Trophoblast cell (in vitro differentiated cells and primary cell): Measurements from ENCODE around the gene ALOX12.
A peak's percentile ranks its signal among the peaks of the same experiment; 100 is the strongest.

Experiments
- DNase-seq, 2 donors: peaks; one replicate each; pipeline ENCODE4 v3.0.0-alpha.2; 2016
- H2AFZ ChIP-seq: 2 replicates; pipeline ENCODE4 v1.6.1; 2013; ENCODE audit warnings: low read length, moderate library complexity, mild to moderate bottlenecking; ENCODE audit not compliant: insufficient read depth, poor library complexity
- H2AK5ac ChIP-seq: 2 replicates; pipeline ENCODE4 v1.6.1; 2013; ENCODE audit warnings: mild to moderate bottlenecking, low read length
- H2BK120ac ChIP-seq: 2 replicates; pipeline ENCODE4 v1.6.1; 2013; ENCODE audit warnings: low read length, mild to moderate bottlenecking, moderate library complexity; ENCODE audit not compliant: insufficient read depth, poor library complexity
- H2BK12ac ChIP-seq: 2 replicates; pipeline ENCODE4 v1.6.1; 2013; ENCODE audit warnings: mild to moderate bottlenecking, low read length, moderate library complexity
- H2BK5ac ChIP-seq: 2 replicates; pipeline ENCODE4 v1.6.1; 2013; ENCODE audit warnings: low read length, low read depth, moderate library complexity, mild to moderate bottlenecking; ENCODE audit not compliant: poor library complexity
- H3K14ac ChIP-seq: 2 replicates; pipeline ENCODE4 v1.6.1; 2013; ENCODE audit warnings: mild to moderate bottlenecking, low read length
- H3K18ac ChIP-seq: 2 replicates; pipeline ENCODE4 v1.6.1; 2013; ENCODE audit warnings: mild to moderate bottlenecking, low read length
- H3K23ac ChIP-seq: 2 replicates; pipeline ENCODE4 v1.6.1; 2013; ENCODE audit warnings: low read length
- H3K27ac ChIP-seq: 2 replicates; pipeline ENCODE4 v1.5.1; 2013; ENCODE audit warnings: low read depth, mild to moderate bottlenecking, inconsistent platforms, low read length, moderate library complexity
- H3K27me3 ChIP-seq: 2 replicates; pipeline ENCODE4 v1.6.1; 2013; ENCODE audit warnings: inconsistent platforms, mild to moderate bottlenecking, low read length, moderate library complexity; ENCODE audit not compliant: insufficient read depth
- H3K36me3 ChIP-seq, 2 experiments: 1 replicate in 1 of 2; 2 replicates in 1 of 2; pipeline ENCODE4 v1.6.1; 2013; ENCODE audit warnings: low read length in 2 of 2, mild to moderate bottlenecking in 2 of 2, moderate library complexity in 1 of 2; ENCODE audit not compliant: insufficient read depth in 2 of 2, control insufficient read depth in 1 of 2
- H3K4ac ChIP-seq: 2 replicates; pipeline ENCODE4 v1.6.1; 2013; ENCODE audit warnings: low read depth, mild to moderate bottlenecking, low read length, moderate library complexity
- H3K4me1 ChIP-seq, 2 experiments: 1 replicate in 1 of 2; 2 replicates in 1 of 2; pipeline ENCODE4 v1.6.1; 2013; ENCODE audit warnings: low read length in 2 of 2, mild to moderate bottlenecking in 2 of 2, moderate library complexity in 1 of 2; ENCODE audit not compliant: insufficient read depth in 2 of 2, control insufficient read depth in 1 of 2
- H3K4me2 ChIP-seq: 2 replicates; pipeline ENCODE4 v1.6.1; 2013; ENCODE audit warnings: inconsistent platforms, mild to moderate bottlenecking, low read length, moderate library complexity
- H3K4me3 ChIP-seq: 2 replicates; pipeline ENCODE4 v1.5.1; 2013; ENCODE audit warnings: mild to moderate bottlenecking, low read depth, low read length, inconsistent platforms
- H3K79me1 ChIP-seq: one replicate; pipeline ENCODE4 v1.6.1; 2013; ENCODE audit warnings: low read length
- H3K79me2 ChIP-seq: 2 replicates; pipeline ENCODE4 v1.6.1; 2013; ENCODE audit warnings: low read length, mild to moderate bottlenecking; ENCODE audit not compliant: control insufficient read depth, insufficient read depth, poor library complexity
- H3K9ac ChIP-seq: 2 replicates; pipeline ENCODE4 v1.6.1; 2013; ENCODE audit warnings: mild to moderate bottlenecking, low read length
- H3K9me3 ChIP-seq: 2 replicates; pipeline ENCODE4 v1.6.1; 2013; ENCODE audit warnings: low read depth, mild to moderate bottlenecking, control low read depth, inconsistent platforms, low read length; ENCODE audit not compliant: insufficient read depth
- H4K12ac ChIP-seq: 2 replicates; pipeline ENCODE4 v1.6.1; 2013; ENCODE audit warnings: low read depth, mild to moderate bottlenecking, low read length, moderate library complexity
- H4K8ac ChIP-seq: 2 replicates; pipeline ENCODE4 v1.6.1; 2013; ENCODE audit warnings: low read depth, mild to moderate bottlenecking, low read length, moderate library complexity
- H4K91ac ChIP-seq: one replicate; pipeline ENCODE4 v1.6.1; 2013; ENCODE audit warnings: low read depth, mild to moderate bottlenecking, low read length, moderate library complexity
- WGBS: extraction: QIAGEN DNeasy Blood & Tissue Kit; methylation state at CpG from one replicate; pipeline ENCODE4 v1.1.7; 2013; ENCODE audit warnings: missing lambda C conversion rate; ENCODE audit not compliant: insufficient read length, insufficient coverage; ENCODE audit errors: extremely low coverage; 5-methylcytosine and 5-hydroxymethylcytosine counted together

ALOX12 gene

DNA sequence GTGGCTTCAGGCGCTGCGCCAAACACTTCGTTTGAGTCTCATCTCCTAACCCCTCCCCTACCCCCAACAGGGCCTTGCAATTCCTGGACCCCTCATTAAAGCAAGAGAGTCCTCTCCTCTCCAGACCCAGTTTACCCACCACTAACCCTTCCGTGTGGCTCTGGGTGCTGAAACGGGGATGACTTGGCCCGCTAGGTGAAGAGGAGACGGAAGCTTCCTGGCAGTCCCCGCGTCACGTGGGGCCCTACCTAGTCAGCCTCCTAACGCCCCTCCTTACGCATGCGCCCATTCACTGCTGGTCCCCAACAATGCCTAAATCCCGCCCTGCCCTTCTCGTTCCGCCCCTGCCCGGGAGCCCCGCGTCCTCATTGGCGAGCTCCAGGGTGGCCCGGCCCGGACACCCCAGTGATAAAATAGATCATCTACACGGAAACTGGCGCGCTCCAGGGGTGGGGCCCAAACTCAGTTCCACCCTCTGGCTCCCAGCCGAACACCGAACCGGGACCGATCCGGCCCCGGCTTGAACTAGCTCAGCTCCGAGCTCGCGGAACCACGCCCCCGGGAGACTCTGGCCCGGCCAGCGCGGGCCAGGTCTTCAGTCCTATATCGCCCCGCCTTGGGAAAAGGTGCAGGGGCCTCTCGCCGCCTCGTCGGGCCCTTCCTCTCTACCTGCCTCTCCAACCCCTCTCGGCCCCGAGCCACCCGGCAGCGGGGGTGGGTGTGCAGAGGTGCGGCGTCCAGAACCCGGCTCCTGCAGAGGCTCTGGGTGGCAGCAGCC, 39.9 kb downstream of the ALOX12 start, which contains the start of gene SLC16A13:
Gene SLC16A13 (plus strand): TSS at position 425 of the 778 bp plus-strand sequence. CDS start 368 bp downstream, outside the sequence.
- no CpG with 5 or more reads among the region's 52 CpGs for WGBS
- Histone ChIP-seq H3K36me3 (peaks cover 2 to 3% of the 10 kb centered on the region in 2 experiments), H4K8ac (peak within 1 kb of the TSS; percentile 95), H3K79me2 (peaks cover 8% of the 10 kb centered on the region), H3K23ac (no peak within 1 kb of the TSS), H2BK5ac (peak within 1 kb of the TSS; percentile 62), H3K27me3 (no peaks in the 10 kb centered on the region), H4K91ac (peak within 1 kb of the TSS; percentile 93), H3K18ac (peak within 1 kb of the TSS; percentile 93), H3K27ac (peak within 1 kb of the TSS; percentile 14), H3K4me2 (peak within 1 kb of the TSS; percentile 87), H3K4me1 (peaks cover 9 to 12% of the 10 kb centered on the region in 2 experiments), H3K9me3 (no peaks in the 10 kb centered on the region), H3K79me1 (peaks cover 12% of the 10 kb centered on the region), H3K14ac (peak within 1 kb of the TSS; percentile 86), H3K4me3 (peak within 1 kb of the TSS; percentile 74), H2AFZ (peak within 1 kb of the TSS; percentile 63), H4K12ac (peak within 1 kb of the TSS; percentile 80), H2BK12ac (peak within 1 kb of the TSS; percentile 51), H3K4ac (peak within 1 kb of the TSS; percentile 80), H2AK5ac (peak within 1 kb of the TSS; percentile 64), H2BK120ac (peak within 1 kb of the TSS; percentile 80), H3K9ac (peak within 1 kb of the TSS; percentile 30)
- peak; percentile 69 to 71 for DNase-seq

DNA sequence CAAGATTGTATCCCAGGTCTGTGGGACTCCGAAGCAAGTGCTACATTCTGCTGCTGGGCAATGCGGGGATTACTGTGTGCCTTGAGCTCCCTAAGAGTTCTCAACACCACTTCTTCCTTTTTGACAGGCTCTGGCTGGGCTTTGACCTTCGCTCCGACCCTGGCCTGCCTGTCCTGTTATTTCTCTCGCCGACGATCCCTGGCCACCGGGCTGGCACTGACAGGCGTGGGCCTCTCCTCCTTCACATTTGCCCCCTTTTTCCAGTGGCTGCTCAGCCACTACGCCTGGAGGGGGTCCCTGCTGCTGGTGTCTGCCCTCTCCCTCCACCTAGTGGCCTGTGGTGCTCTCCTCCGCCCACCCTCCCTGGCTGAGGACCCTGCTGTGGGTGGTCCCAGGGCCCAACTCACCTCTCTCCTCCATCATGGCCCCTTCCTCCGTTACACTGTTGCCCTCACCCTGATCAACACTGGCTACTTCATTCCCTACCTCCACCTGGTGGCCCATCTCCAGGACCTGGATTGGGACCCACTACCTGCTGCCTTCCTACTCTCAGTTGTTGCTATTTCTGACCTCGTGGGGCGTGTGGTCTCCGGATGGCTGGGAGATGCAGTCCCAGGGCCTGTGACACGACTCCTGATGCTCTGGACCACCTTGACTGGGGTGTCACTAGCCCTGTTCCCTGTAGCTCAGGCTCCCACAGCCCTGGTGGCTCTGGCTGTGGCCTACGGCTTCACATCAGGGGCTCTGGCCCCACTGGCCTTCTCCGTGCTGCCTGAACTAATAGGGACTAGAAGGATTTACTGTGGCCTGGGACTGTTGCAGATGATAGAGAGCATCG, 42.4 kb downstream of the ALOX12 start:
- Histone ChIP-seq H3K23ac (no peak overlapping the region), H4K12ac (no peak overlapping the region), H4K8ac (no peak overlapping the region)

DNA sequence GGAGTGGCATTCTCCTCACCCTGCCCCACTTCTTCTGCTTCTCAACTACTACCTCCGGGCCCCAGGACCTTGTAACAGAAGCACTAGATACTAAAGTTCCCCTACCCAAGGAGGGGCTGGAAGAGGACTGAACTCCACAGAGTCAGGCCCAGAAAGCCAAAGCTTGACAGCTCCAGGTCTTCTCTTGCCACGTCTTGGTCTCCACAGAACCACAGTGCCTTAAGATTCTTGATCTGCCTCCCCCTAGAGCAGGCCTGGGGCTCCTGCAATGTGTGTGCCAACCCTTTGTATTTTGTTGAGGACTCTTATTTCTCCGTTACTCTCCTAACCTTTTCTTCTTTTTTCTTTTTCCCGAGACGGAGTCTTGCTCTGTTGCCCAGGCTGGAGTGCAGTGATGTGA, 44.0 kb downstream of the ALOX12 start:
- Histone ChIP-seq H4K12ac (no peak overlapping the region), H2AFZ (no peak overlapping the region), H2BK120ac (no peak overlapping the region), H3K14ac (no peak overlapping the region), H3K27ac (no peak overlapping the region), H3K27me3 (peaks cover 28% of the 10 kb centered on the region), H3K79me2 (peaks cover 8% of the 10 kb centered on the region), H2AK5ac (no peak overlapping the region), H3K4me2 (no peak overlapping the region), H4K8ac (no peak overlapping the region), H3K4ac (no peak overlapping the region), H3K18ac (no peak overlapping the region), H3K9ac (no peak overlapping the region), H3K36me3 (peaks cover 2 to 3% of the 10 kb centered on the region in 2 experiments), H3K9me3 (peaks cover 9% of the 10 kb centered on the region), H3K79me1 (peaks cover 12% of the 10 kb centered on the region), H4K91ac (no peak overlapping the region), H3K4me3 (no peak overlapping the region), H3K4me1 (peaks cover 20 to 36% of the 10 kb centered on the region in 2 experiments), H3K23ac (no peak overlapping the region), H2BK5ac (no peak overlapping the region), H2BK12ac (no peak overlapping the region)
- WGBS: no CpG with 5 or more reads among the region's 5 CpGs
- DNase-seq: no peak

More for the DNA sequence above, 42.4 kb downstream of the ALOX12 start:
- no peak overlapping the region for H4K91ac ChIP-seq
- H2AK5ac ChIP-seq: no peak overlapping the region
- peaks cover 2 to 3% of the 10 kb centered on the region in 2 experiments for H3K36me3 ChIP-seq
- H2BK12ac ChIP-seq: no peak overlapping the region
- H3K18ac ChIP-seq: no peak overlapping the region
- peaks cover 12% of the 10 kb centered on the region for H3K79me1 ChIP-seq
- H3K4me2 ChIP-seq: no peak overlapping the region
- no peak overlapping the region for H2BK120ac ChIP-seq
- no peak overlapping the region for H3K4ac ChIP-seq
- H3K79me2 ChIP-seq: peaks cover 8% of the 10 kb centered on the region
- no peak overlapping the region for H2BK5ac ChIP-seq
- H3K14ac ChIP-seq: no peak overlapping the region
- H3K27me3 ChIP-seq: peaks cover 17% of the 10 kb centered on the region
- peaks cover 15 to 29% of the 10 kb centered on the region in 2 experiments for H3K4me1 ChIP-seq
- no peak overlapping the region for H3K4me3 ChIP-seq
- H3K9me3 ChIP-seq: peaks cover 6% of the 10 kb centered on the region
- no peak overlapping the region for H2AFZ ChIP-seq
- H3K9ac ChIP-seq: no peak overlapping the region
- no CpG with 5 or more reads among the region's 19 CpGs for WGBS
- DNase-seq: no peak
- no peak overlapping the region for H3K27ac ChIP-seq

DNA sequence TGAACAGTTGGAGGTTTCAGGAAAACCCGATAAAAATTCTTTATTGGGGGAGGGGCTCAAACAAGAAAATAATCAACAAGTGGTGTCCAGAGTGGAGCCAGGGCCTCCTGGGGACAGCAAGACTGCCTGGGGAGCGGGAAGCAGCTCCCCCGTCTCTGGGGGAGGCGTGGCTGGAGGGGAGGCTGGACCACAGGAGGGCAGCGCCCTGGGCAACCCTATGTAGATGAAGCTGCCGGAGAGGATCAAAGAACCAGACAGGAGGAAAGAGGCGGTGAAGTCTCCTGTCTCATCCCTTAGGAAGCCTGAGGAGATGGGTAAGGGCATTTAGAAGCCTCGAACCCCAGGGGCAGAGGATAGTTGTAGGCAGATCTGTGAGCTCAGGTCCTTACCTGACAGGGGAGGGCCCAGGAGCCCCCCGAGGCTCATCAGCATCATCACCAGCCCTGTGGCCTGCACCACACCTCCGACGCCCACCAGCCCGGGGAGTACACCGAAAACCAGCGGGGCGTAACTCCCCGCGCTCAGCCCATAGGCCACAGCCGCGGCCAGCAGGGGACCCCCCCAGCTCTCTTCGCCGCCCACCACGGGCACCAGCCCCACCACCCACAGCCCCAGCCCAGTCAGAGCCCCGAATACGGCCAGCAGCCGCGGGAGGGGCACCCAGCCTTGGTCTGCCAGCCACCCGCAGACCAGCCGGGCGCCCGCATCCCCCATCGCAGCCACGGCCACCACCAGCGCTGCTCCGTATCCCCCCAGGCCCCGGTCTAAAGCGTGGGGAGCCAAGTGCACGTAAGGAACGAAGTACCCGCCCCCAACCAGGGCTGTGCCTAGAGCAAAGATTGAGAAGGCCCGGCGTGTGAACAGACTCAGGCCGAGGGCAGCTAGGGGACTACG, 46.0 kb downstream of the ALOX12 start:
- no peak overlapping the region for H3K27ac ChIP-seq
- H4K91ac ChIP-seq: no peak overlapping the region
- H4K12ac ChIP-seq: no peak overlapping the region
- H3K36me3 ChIP-seq: peaks cover 2 to 3% of the 10 kb centered on the region in 2 experiments
- H2BK12ac ChIP-seq: no peak overlapping the region
- peaks cover 17 to 36% of the 10 kb centered on the region in 2 experiments for H3K4me1 ChIP-seq
- H3K4me3 ChIP-seq: no peak overlapping the region
- H3K9ac ChIP-seq: no peak overlapping the region
- no peak overlapping the region for H2AFZ ChIP-seq
- no peak overlapping the region for H4K8ac ChIP-seq
- no peak overlapping the region for H3K4ac ChIP-seq
- H3K9me3 ChIP-seq: peaks cover 9% of the 10 kb centered on the region
- H3K79me2 ChIP-seq: no peaks in the 10 kb centered on the region
- H3K18ac ChIP-seq: no peak overlapping the region
- H3K79me1 ChIP-seq: peaks cover 4% of the 10 kb centered on the region
- peaks cover 28% of the 10 kb centered on the region for H3K27me3 ChIP-seq
- H3K4me2 ChIP-seq: peak overlapping the region; percentile 39
- H3K23ac ChIP-seq: no peak overlapping the region
- peak; percentile 64 to 75 for DNase-seq
- H2BK5ac ChIP-seq: no peak overlapping the region
- H2AK5ac ChIP-seq: no peak overlapping the region
- no peak overlapping the region for H2BK120ac ChIP-seq
- H3K14ac ChIP-seq: no peak overlapping the region
- WGBS: no CpG with 5 or more reads among the region's 43 CpGs
